Activated CD4-positive, alpha-beta T cell treated with anti-CD3 and anti-CD28 coated beads, Interleukin-2, amount 10 ng/mL, durations not matched to agents 7 days and 5 days (primary cell): Measurements from ENCODE around the gene CDC73. TPM values are rescaled to one million over a fixed set of nuclear protein-coding genes. Genes with fewer than 3 reads are reported as not detected.

ENCODE experiments used
- CTCF ChIA-PET: fragments of 350-600 bp; sonication (Branson Sonifier 250); formaldehyde crosslinking; loops from one replicate; lab custom pipeline; 2021; ENCODE audit warnings: antibody characterized with exemption; lab: Charles Lee
- POLR2A ChIA-PET: fragments of 350-600 bp; sonication (Branson Sonifier 250); formaldehyde crosslinking; loops from one replicate; lab custom pipeline; 2021; ENCODE audit warnings: antibody characterized with exemption; lab: Charles Lee
- DNase-seq: peaks from one replicate; pipeline ENCODE4 v3.0.0-alpha.2; 2020
- H3K27ac Mint-ChIP-seq: one replicate; pipeline ENCODE4 v1.8.0; 2021; ENCODE audit warnings: mild to moderate bottlenecking, moderate library complexity, mixed read lengths
- H3K27me3 Mint-ChIP-seq: one replicate; pipeline ENCODE4 v1.8.0; 2021; ENCODE audit warnings: mixed read lengths
- H3K36me3 Mint-ChIP-seq: one replicate; pipeline ENCODE4 v1.8.0; 2021; ENCODE audit warnings: low read depth, mixed read lengths
- H3K4me1 Mint-ChIP-seq: one replicate; pipeline ENCODE4 v1.8.0; 2021; ENCODE audit warnings: mixed read lengths
- H3K4me3 Mint-ChIP-seq: one replicate; pipeline ENCODE4 v1.8.0; 2021; ENCODE audit warnings: mild to moderate bottlenecking, moderate library complexity, mixed read lengths
- H3K9me3 Mint-ChIP-seq: one replicate; pipeline ENCODE4 v1.8.0; 2021; ENCODE audit warnings: mixed read lengths
- total RNA-seq, 2 experiments: library from RNA; stranded (reverse); gene quantifications; one replicate each; pipeline ENCODE4 v1.2.3, GENCODE V29; 2021

Gene CDC73
- total RNA-seq, 2 experiments from 2014 or later = 53.9 to 66.2 TPM

DNA sequence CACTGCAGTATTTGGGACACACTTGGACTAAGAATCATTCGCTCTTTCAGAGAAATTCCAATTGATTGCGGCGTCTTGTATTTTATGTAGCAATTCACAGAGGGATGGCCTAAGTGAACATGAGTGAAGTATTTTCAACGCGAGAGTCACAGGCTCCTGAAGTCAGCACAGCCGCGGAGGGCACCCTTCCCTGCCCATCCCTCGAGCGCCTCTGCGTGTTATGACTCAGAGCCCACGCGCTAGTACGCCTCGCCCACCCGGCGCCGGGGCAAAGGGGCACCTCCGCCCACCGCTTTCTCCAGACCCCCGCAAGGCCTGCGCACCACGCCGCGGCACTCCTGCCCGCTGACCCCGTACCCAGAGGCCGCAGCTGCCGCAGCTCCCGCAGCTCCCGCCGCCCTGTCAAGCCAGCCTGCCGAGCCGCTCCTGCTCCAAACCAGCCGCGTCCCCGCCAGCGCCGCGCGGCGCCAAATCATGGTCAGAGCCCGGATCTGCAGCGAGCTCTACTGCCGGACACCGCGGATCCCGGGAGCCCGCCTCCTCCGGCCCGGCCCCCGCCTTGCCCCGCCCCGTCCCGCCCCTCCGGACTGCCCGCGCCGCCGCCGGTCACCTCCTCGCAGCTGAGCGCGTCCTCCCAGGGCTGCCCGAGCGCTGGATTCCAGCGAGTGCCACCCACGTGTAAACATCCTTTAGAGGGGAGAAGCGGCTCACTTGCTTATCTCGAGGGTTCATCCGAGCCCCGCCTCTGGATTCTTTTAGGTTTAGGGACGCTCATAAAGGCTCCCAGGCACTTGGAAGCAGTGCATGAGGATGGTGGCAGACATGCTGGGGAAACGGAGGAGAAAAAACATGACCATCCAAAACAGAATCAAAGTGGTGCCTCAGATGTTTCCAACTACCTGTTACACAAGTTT, 16.7 kb upstream of the CDC73 start, which contains the start of gene GLRX2:
TSS of gene GLRX2 (minus strand) at position 508 of the 914 bp plus-strand sequence. CDS start at position 476, 32 bp downstream.
- POLR2A ChIA-PET = no interaction called here
- H3K4me3 Mint-ChIP-seq = peak within 1 kb of the TSS; percentile 95

GRCh38 chr1:193105821-193106177, 16.0 kb upstream of the CDC73 start:
- H3K4me1 Mint-ChIP-seq = peaks cover 26% of the 10 kb centered on the region
- H3K36me3 Mint-ChIP-seq = peaks cover 2% of the 10 kb centered on the region
- H3K27me3 Mint-ChIP-seq = peaks cover 2% of the 10 kb centered on the region
- peak overlapping the region; percentile 87 for H3K27ac Mint-ChIP-seq
- no peak for DNase-seq
- peak overlapping the region; percentile 95 for H3K4me3 Mint-ChIP-seq
- ChIA-PET CTCF (interaction anchor here (1.0 to 3.3 kb wide), 2 partner anchors 16 to 18 kb away, joined by 6 to 15 read pairs; partner anchors contain the start of gene CDC73), POLR2A (no interaction called here)
- no peaks in the 10 kb centered on the region for H3K9me3 Mint-ChIP-seq

More for the DNA sequence above, 16.7 kb upstream of the CDC73 start, which contains the start of gene GLRX2:
- DNase-seq = peak; percentile 65
- CTCF ChIA-PET = interaction anchor here (0.7 to 3.3 kb wide), 6 partner anchors 8 to 46 kb away, joined by 3 to 15 read pairs (median 4); partner anchors contain the start of genes CDC73, RO60 and UCHL5
- Mint-ChIP-seq H3K4me1 (peaks cover 26% of the 10 kb centered on the region), H3K27me3 (peaks cover 2% of the 10 kb centered on the region), H3K36me3 (peaks cover 8% of the 10 kb centered on the region), H3K9me3 (no peaks in the 10 kb centered on the region), H3K27ac (peak within 1 kb of the TSS; percentile 88)

DNA sequence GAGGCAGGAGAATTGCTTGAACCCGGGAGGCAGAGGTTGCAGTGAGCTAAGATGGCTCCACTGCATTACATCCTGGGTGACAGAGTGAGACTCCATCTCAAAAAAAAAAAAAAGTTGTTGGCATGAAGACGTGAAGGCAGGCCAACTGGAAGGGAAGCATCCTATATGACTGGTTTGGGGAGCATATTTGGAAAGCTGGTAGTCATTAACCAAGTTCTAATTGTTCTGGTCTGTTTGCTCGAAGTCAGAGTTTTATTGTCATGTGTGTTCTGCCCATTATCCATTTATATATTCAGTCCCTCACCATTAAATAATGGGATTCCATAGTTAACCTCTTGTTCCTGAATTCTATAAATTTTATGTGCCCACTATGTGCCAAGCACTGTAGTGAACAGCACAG, 13.4 kb upstream of the CDC73 start:
- Mint-ChIP-seq H3K4me1 (peaks cover 14% of the 10 kb centered on the region), H3K36me3 (no peaks in the 10 kb centered on the region), H3K27ac (no peak overlapping the region), H3K4me3 (no peak overlapping the region), H3K27me3 (peaks cover 2% of the 10 kb centered on the region), H3K9me3 (no peaks in the 10 kb centered on the region)
- ChIA-PET CTCF (interaction anchor here (0.8 to 1.4 kb wide), 4 partner anchors 9 to 24 kb away, joined by 3 to 5 read pairs (median 3); partner anchors contain the start of gene CDC73), POLR2A (interaction anchor here (0.7 kb wide), 1 partner anchor 573 kb away, joined by 4 read pairs; no protein-coding TSS in a partner anchor)
- no peak for DNase-seq

DNA sequence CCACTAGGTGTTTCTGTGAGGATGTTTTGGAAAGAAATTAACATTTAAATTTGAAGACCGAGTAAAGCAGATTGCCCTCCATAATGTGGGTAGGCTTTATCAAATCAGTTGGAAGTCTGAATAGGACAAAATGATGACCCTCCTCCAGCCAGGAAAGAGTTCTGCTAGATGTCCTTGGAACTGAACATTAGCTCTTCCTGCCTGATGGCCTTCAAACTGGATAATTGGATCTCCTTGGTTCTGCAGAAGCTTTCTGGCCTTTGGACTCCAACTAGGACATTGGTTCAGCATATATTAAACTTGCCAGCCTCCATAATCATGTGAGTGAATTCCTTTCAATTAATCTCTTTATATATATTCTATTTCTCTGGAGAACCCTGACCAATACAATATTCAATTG, 12.2 kb upstream of the CDC73 start:
- DNase-seq = no peak
- Mint-ChIP-seq H3K4me3 (no peak overlapping the region), H3K4me1 (peaks cover 6% of the 10 kb centered on the region), H3K36me3 (no peaks in the 10 kb centered on the region), H3K27me3 (peaks cover 2% of the 10 kb centered on the region), H3K27ac (no peak overlapping the region), H3K9me3 (no peaks in the 10 kb centered on the region)
- POLR2A ChIA-PET = no interaction called here
- CTCF ChIA-PET = interaction anchor here (0.6 to 1.4 kb wide), 3 partner anchors 12 to 1017 kb away, joined by 3 to 5 read pairs (median 3); no protein-coding TSS in a partner anchor

DNA sequence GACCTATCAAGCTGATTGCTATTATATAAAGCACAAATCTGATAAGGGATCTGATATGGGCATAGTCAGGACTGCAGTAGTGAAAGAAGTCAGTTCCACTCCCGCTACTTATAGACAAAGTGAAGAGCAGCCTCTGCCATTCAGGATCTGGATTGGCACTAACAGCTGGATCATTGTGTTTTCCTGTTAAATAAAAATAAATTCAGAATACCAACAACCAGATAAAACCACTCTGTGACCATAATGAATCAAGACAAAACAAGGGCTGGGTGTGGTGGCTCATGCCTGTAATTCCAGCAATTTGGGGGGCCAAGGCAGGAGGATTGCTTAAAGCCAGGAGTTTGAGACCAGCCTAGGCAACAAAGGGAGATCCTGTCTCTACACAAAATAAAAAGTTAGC, 11.6 kb upstream of the CDC73 start:
- DNase-seq = no peak
- no peak overlapping the region for H3K4me3 Mint-ChIP-seq
- peaks cover 2% of the 10 kb centered on the region for H3K27me3 Mint-ChIP-seq
- ChIA-PET POLR2A (no interaction called here), CTCF (interaction anchor here (1.2 to 2.0 kb wide), 2 partner anchors 11 to 190 kb away, joined by 3 to 10 read pairs; partner anchors contain the start of gene CDC73)
- no peak overlapping the region for H3K27ac Mint-ChIP-seq
- no peaks in the 10 kb centered on the region for H3K9me3 Mint-ChIP-seq
- H3K4me1 Mint-ChIP-seq = peaks cover 6% of the 10 kb centered on the region
- H3K36me3 Mint-ChIP-seq = no peaks in the 10 kb centered on the region

DNA sequence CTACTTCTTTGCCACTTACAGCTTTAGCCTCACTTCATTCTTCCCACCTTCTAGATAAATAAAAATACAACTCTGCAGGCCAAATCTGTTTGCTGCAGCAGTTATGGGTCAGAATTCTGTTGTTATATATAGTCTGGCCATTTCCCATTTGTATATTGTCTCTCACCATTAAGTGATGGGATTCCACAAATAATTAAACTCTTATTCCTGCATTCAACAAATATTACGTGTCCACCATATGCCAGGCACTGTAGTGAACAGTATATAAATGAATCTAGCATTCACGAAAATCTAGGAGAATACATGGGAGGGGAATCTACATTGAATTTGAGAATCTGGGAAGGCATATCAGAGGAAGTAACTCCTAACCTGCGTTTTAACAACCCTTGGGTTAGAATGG, 11.0 kb upstream of the CDC73 start:
- Mint-ChIP-seq H3K4me1 (peaks cover 2% of the 10 kb centered on the region), H3K36me3 (no peaks in the 10 kb centered on the region), H3K27me3 (peaks cover 2% of the 10 kb centered on the region), H3K27ac (no peak overlapping the region), H3K4me3 (no peak overlapping the region), H3K9me3 (no peaks in the 10 kb centered on the region)
- ChIA-PET POLR2A (no interaction called here), CTCF (interaction anchor here (2.0 kb wide), 1 partner anchor 10 kb away, joined by 10 read pairs; the partner anchor contains the start of gene CDC73)
- no peak for DNase-seq

GRCh38 chr1:193111641-193112090, 10.2 kb upstream of the CDC73 start:
- Mint-ChIP-seq H3K36me3 (no peaks in the 10 kb centered on the region), H3K9me3 (no peaks in the 10 kb centered on the region), H3K27ac (no peak overlapping the region), H3K27me3 (peaks cover 3% of the 10 kb centered on the region), H3K4me1 (no peaks in the 10 kb centered on the region), H3K4me3 (no peak overlapping the region)
- ChIA-PET CTCF (interaction anchor here (2.0 kb wide), 1 partner anchor 10 kb away, joined by 10 read pairs; the partner anchor contains the start of gene CDC73), POLR2A (no interaction called here)
- DNase-seq = no peak

DNA sequence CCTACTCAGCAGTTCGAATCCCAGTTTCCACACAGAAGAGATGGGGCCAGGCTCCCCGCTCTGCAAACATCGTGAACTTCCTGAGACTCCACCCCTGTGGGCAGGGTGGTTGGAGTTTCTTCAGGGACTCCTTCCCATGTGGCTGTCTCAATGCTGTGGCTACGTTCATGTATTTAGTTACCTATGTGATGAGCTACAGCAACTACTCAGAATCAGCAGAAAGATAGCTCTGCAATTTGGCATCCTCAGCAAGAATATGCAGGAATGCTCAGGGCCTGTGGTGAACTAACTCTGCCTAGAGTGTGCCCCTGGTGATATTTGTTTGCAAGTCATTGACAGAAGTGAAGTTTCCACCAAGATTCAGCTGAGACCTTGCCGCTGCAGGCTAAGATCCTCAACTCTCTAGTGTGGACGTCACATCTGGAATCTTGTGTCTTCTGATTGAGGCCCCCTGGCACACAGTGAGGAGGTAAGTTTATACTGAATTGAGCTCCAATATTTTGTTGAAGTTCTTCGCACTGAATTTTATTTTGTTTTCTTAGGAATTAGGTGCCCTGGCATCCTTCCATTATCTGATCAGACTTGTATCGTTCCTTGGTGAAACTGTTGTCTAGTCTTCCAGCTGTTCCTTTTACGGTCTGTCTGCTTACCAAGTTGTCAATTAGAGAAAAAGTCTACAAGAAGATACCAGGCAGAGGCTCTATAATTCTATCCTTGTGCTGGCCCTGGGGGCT, 8.4 kb upstream of the CDC73 start:
- Mint-ChIP-seq H3K27me3 (peaks cover 3% of the 10 kb centered on the region), H3K4me1 (peaks cover 2% of the 10 kb centered on the region), H3K9me3 (no peaks in the 10 kb centered on the region), H3K4me3 (no peak overlapping the region), H3K27ac (no peak overlapping the region), H3K36me3 (no peaks in the 10 kb centered on the region)
- ChIA-PET POLR2A (no interaction called here), CTCF (interaction anchor here (0.9 to 1.2 kb wide), 4 partner anchors 10 to 54 kb away, joined by 3 to 5 read pairs (median 3); partner anchors contain the start of genes RO60 and UCHL5)
- DNase-seq = no peak

- CTCF ChIA-PET = interaction anchor here (0.9 to 1.1 kb wide), 2 partner anchors 9 to 12 kb away, joined by 3 to 5 read pairs; no protein-coding TSS in a partner anchor
- peaks cover 3% of the 10 kb centered on the region for H3K27me3 Mint-ChIP-seq
- H3K4me3 Mint-ChIP-seq = no peak overlapping the region
- H3K36me3 Mint-ChIP-seq = no peaks in the 10 kb centered on the region
- POLR2A ChIA-PET = no interaction called here
- H3K4me1 Mint-ChIP-seq = peaks cover 8% of the 10 kb centered on the region
- no peak overlapping the region for H3K27ac Mint-ChIP-seq
- H3K9me3 Mint-ChIP-seq = no peaks in the 10 kb centered on the region
- DNase-seq = no peak
These were observed 7.9 kb upstream of the CDC73 start for GRCh38 chr1:193113992-193114332.

DNA sequence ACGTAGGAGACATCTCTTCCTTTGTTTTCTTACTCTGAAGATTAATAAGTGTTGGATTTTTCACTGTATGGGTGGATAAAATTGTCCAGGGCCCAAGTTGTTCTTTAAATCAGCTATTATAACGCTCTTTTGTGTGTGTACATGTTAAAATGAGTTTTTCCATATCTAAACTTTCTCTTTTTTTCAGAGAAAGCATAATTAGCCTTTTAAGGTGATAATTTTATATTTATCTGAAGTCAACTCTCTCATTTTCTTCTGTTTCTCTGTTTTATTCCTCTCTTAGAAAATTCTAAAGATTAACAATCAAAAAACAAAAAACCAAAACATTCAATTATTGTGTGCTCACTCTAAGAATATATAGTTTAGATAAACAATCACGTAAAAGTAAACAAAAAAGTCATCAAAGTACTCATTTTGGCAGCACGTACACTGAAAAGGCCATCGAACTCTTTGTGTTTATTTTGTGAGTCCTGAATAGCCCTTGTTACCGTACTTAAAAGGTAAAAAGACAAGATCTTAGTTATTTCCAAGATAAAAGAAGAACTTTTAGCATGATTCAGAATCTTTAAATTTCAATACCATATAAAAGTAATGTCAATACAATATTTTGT, 7.2 kb upstream of the CDC73 start:
- DNase-seq = no peak
- no peak overlapping the region for H3K4me3 Mint-ChIP-seq
- H3K4me1 Mint-ChIP-seq = peaks cover 9% of the 10 kb centered on the region
- no peaks in the 10 kb centered on the region for H3K9me3 Mint-ChIP-seq
- H3K36me3 Mint-ChIP-seq = no peaks in the 10 kb centered on the region
- POLR2A ChIA-PET = no interaction called here
- H3K27me3 Mint-ChIP-seq = peaks cover 5% of the 10 kb centered on the region
- no peak overlapping the region for H3K27ac Mint-ChIP-seq
- CTCF ChIA-PET = no interaction called here

DNA sequence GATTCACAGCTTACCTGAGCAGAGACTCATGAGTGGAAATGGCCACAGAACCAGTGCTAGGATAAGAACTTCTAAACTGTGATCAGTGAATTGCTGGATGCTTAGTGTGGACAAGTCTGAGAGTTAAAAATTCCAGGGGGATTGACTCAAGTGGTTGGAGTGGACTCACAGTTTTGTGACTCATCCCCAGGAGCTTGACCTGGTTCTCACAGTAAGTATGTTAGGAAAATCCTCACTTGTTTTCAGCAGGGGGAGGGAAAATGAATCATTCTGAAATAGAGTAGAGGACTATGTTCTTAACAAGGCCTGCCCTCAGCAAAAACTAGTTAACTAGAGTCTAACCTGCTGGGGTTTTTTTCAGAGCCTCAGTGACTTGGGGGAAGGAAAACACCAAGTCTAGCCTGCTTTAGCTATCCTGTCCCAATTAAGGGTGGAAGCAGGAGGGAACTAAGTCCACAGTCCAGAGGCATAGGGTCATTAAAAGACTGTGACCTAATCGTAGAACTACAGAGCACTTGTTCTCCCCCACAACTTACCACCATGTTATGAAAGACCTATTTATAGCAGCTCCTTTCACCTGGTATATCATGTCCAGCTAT, 6.1 kb upstream of the CDC73 start:
- DNase-seq = no peak
- H3K27ac Mint-ChIP-seq = no peak overlapping the region
- POLR2A ChIA-PET = no interaction called here

More for the DNA sequence above, 6.1 kb upstream of the CDC73 start:
- Mint-ChIP-seq H3K36me3 (no peaks in the 10 kb centered on the region), H3K4me3 (no peak overlapping the region), H3K27me3 (peaks cover 8% of the 10 kb centered on the region), H3K9me3 (no peaks in the 10 kb centered on the region), H3K4me1 (peaks cover 12% of the 10 kb centered on the region)
- CTCF ChIA-PET = interaction anchor here (0.6 kb wide), 2 partner anchors 41 to 590 kb away, joined by 3 read pairs; no protein-coding TSS in a partner anchor
